Stimulated activated CD8-positive, alpha-beta memory T cell treated with anti-CD3 and anti-CD28 coated beads, Interleukin-7, amount 100 ng/mL, for 4 hours (primary cell): ENCODE data around the gene LRRK2.
"Not testable (repeated sequence)": the region's sequence is repeated elsewhere in the genome, so short reads cannot be mapped to it uniquely, and the experiment has no call there.

Source experiments
- DNase-seq, 2 donors: peaks; one replicate each; pipeline ENCODE4 v3.0.0-alpha.2; 2020; ENCODE audit warnings: low read depth in 2 of 2

The LRRK2 gene

DNA sequence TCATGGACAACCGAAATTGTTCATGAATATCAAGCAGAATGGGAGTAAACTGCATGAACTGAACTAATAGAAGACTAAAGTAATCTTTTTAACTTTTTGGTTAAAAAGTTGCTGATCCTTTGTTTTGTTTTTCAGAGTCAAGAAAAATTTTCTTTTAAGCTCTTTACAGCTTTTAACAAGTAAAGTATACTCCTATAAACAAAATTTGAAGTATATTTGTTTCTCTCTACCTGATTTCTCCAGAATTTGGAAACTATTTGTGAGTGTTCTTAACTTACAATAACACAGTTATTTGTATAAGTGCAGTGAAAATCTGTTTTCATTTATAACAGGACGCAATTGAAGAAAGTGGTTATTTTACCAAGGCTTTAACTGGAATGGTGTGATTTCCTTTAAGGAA, 12.2 kb upstream of the LRRK2 start:
- DNase-seq, result no peak

DNA sequence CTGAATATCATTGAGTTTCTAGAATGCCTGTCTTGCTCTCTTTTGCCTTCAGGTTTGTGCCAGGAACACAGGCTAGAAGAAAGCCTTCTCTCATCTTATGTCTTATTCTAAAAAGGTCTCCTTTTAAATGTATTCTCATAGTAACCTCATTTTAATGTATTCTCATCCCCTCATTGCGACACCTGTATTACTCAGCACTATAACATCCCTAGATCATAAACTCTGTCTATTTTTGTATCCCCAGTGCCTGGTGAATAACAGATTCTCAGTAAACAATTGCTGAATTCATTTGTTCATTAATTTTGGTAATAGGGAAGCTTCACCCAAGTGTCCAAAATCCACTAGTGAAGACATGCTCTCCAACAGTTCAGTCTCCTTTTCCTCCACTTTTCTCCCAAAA, 8.8 kb upstream of the LRRK2 start:
- DNase-seq, result no peak

DNA sequence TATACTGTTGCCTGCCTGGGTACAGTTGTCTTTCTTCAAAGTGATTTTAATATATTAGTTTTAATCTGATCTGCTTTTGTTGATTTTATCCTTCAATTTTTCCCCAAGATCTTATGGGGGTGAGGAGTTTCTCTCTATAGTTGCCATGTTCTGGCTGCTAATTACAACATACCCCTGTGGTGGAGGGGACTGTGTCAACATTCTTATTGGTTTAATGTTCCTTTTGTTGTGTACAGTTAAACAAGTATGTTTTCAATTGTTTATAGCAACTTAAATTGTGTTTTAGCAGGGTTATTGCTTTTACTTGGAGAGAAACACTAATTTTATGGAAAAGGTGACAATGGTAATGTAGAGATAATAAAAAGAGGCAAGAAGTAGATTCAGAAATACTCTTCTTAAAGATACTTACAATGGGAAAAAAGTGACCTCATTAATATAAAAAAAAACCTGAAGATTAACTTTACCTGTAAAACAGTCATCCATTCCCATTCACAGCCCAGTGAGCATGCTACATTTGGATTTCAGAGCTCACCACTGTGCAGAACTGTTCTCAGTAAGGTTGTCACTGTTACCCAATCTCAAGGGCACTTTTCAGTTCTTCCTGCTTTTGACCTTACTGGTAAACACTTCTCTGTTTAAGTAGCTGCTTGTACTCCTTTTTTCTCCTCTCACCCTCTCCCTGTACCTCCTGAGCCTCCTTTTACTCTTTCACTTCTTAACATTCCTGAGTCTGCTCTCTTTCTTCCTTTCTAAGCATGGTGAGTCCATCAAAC, 8.1 kb upstream of the LRRK2 start:
- no peak for DNase-seq

DNA sequence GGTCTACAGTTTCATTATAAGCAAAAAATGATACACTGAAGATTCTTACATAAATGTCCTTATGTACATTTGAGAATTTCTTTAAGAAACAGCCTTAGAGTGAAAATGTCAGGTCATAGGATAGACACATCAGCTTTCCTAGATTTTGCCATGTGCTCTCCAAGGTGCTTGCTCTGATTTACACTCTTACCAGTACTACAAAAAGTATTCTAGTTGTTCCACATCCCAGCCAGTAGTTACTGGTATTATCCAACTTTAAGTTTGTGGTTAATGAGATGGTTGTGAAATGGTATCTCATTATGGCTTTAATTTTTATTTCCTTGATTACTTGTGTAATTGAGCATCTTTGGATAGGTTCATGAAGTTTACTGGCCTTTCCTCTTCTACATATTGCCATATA, 5.0 kb upstream of the LRRK2 start:
- no peak for DNase-seq

DNA sequence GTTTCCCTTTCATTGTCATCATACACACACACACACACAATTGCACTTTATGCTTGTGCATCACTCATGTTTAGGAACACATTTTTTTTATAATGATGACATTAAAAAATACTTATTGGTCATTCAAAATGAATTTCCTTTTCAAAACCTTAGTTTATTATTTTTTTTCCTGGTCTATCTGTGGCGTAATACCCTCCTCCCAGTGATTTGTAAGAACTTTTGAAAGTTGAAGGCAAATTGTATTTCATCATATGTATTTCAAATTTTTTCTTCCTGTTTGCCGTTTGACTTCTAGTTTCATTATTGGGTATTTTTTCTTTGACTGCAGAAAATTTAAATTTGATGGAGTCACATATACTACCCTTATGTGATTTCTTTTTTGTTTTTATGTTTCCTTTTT, 2.5 kb upstream of the LRRK2 start:
- DNase-seq, result no peak

DNA sequence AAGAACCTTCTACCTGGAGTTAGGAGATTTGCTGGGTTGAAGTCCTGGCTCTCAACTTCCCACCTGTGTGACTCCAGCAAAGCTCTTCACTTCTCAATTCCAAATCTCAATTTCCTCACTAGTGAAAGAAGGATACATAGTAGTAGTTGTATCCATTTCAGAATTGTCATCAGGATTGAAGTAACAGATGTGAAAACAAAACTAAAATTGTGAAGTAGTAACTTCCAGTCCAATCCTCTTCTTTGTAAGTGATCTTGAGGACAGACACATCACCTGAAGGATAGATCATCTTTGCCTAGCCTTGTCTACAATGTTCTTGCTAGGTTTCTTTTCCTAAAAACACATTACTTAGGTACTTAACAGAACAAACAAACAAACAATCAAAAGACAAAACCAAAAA, 1.2 kb upstream of the LRRK2 start:
- DNase-seq, result no peak

DNA sequence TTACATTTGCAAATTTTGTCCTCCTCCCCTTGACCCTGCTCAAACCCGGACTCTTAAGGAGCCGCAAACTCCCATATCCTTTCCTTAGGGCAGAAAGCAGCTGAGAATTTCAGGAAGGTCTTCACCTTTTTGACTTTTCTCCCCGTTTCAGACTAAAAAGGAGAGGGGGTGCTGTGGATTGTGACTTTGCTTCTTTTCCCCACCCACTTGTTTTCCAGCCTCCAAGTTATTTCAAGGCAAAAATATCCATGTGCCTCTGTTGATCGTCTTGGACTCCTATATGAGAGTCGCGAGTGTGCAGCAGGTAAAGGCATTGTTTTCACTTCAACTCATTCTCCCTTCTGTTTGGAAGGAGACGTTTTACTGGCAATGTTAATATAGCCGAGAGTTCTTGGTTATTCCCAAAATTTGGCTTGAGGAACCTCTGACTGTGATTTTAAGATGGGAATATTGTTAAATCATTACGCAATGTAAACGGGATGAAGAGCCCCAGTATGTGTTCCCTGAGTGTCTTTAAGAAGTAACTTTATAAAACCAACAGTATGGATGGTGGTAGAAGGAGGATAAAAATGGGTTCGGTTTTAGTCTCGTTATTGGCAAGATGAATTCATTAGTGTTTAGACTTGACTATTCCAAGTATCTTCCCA, 663 bp downstream of the LRRK2 start:
- DNase-seq, result no peak

DNA sequence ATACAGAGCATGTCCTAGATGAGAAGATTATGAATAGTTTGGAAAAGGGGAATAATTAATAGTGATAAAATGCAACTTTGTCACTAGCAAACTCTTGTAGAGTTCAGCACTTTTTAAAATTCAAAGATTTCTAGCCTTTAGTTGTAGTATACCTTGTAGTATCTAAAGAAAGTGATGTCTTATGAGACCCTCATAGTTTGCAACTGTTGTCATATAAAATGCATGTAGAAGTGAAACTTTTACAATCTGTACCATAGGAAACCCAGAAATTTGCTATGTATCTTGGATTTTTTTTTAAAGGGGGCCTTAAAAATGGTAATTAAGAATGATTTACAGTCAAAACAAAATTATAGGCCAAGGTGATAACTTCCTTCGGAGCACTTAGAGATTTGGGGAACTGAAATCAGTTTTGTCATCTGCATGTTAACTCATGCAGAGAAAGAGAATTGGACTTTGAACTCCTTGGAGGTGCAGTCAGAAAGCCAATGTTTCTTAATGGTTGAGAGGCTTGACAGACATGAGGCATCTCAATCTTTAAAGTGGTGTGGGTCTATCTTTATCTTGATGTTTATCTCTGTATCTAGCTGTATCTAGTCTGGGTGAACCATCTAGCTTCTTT, 1.3 kb downstream of the LRRK2 start:
- DNase-seq, result no peak

DNA sequence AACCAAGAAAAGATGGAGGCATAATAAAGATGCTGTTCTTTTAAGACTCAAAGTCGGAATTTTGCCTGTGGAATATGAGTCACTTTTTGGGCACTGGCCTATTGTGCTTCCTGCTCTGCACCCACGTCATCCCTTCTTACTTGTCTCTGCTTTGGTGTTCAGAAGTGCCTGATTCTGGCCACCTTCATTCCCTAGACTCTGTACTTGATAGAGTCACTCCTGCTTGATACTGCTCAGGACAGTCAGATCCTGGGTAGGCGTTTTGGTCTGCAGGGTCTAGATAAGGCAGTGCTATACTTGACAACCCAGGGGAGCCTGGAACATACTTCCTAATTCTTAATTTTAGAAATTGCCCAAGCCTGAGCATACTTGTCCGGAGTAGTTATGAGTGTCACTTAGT, 1.9 kb downstream of the LRRK2 start:
- no peak for DNase-seq

DNA sequence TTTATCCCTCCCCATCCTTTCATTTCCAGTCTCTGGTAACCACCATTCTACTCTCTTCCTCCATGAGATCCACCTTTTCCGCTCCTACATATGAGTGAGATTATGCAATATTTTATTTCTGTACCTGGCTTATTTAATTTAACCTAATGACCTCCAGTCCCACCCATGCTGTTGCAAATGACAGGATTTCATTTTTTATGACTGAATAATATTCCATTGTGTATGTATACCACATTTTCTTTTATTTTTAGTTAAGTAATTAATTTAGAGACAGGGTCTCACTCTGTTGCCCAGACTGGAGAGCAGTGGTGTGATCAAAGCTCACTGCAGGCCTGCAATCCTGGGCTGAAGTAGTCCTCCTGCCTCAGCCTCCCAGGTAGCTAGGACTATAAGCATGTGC, 2.6 kb downstream of the LRRK2 start:
- DNase-seq, result no peak

DNA sequence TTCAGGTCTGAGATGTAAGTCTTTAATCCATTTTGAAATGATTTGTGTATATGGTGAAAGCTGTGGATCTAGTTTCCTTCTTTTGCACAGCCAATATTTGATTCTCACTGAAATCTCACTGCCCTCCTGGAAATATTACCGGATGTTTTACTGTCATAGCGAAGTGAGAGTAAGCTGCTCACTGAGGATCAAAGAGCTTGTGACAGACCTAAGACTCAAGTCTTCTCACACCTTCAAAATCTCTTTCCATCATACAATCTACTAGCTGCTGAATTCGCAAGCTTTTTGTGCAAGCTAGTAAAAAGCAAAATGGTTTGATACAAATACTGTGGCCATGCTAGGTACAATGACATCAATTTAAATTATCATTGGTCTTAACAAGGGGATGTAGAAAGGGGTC, 3.9 kb downstream of the LRRK2 start:
- DNase-seq, result no peak

DNA sequence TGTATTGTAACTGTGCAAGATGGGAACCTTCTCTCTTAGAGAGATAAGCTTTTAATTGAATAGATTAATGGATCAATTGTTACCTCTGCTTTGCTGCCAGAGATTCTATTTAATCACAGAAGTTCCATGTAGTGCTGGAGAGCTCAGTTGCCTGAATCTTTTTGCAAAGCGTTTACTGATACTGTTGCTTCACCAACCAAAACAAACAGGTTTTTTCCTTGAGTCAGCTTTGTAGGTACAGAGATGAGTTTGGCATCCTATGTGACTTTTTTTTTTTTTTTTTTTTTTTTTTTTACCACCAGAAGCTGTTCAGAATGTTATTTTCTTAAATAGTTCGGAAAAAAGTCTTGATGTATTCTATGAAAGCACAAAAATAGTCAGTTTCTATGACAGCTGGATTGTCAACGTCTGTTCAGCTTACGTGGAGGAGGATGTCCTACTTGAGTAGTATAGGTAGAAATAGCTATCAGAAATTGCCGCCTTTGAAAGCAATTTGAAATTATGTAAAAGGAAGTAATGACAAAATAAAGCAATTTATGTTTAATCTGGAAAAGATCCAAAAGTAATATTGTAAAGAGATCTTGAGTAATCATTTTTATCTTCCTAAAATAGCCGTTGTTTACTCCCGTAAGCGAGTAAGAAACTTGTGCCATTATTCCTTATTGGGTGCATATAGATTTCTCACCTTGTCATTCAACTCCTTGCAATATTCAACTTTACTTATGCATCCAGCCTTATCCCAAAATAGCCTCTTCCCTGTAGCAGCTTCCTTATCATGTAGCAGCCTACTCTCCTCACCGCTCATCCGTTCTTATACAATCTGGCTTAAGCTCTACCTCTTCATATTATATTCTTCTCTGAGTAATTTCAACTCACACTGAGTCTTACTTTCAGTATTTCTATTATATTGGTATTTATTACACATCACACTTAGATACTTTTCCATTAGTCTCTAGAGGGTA, 5.2 kb downstream of the LRRK2 start:
- no peak for DNase-seq

DNA sequence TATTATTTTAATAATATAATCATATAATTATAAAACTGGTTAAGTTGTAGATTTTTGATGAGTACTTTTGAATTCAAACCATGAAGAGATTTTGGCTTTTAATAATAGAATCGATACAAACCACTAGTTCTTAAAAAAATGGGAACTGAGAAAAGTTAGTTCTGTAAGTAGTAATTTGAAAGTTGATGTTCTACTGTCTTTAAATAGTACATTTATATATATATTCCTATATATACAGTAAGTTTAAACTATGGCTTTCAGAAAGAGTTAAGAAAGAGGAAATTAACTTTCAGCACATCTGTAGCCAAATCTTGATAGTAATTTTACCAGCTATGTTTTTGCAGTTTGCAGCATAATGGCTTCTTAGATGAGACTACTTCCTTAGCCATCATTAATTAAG, 7.8 kb downstream of the LRRK2 start:
- DNase-seq, result no peak

DNA sequence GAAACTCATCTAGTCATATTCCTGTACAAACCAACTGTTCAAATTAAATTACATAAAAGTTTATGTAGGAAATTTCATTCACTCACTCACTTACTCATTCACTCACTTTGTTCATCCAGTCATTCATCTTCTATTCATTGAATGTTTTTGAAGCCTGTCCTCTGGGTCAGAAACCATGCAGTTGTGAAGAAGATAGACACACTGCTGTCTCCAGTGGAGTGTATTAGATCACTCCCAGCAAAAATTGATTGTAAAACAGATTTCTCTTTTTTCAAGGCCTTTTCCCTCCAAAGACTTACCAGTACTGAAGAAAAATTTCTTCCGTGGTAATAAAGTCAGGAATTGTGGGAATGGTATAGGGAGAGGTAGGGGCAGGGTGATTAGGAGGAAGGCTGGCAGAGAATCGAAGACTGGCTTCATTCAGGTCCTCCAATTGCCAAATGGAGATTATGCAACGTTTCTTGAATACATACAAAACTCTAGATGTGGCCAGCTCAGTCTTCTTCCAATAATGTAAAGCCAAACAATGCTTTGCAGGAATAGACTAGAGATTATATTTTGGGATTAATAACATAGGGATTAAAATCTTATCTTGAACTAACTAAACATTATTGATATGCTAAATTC, 9.1 kb downstream of the LRRK2 start:
- DNase-seq, result no peak

DNA sequence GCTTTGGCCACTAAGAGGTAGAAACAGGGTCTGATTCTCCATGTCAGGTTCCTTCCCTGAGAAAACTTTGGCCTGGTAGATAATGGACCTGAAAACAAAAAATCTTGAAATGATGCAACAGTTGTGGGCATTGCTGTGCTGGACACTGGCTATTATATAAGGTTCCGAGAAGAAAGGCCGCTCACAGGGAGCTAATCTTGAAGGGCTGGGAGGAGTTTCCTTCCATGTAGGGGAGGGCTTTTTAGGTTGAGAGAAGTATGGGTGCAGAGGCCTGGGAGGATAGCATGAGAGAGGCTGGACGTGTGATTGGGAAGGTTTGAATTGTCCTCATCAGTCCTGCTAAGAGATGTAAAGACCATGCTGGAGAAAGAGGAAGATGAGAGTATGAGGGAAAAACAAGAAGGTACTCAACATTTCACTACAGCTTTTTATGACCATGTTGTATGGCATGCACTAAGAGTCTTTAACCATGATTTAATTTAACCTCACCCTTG, 11.6 kb downstream of the LRRK2 start:
- no peak for DNase-seq

DNA sequence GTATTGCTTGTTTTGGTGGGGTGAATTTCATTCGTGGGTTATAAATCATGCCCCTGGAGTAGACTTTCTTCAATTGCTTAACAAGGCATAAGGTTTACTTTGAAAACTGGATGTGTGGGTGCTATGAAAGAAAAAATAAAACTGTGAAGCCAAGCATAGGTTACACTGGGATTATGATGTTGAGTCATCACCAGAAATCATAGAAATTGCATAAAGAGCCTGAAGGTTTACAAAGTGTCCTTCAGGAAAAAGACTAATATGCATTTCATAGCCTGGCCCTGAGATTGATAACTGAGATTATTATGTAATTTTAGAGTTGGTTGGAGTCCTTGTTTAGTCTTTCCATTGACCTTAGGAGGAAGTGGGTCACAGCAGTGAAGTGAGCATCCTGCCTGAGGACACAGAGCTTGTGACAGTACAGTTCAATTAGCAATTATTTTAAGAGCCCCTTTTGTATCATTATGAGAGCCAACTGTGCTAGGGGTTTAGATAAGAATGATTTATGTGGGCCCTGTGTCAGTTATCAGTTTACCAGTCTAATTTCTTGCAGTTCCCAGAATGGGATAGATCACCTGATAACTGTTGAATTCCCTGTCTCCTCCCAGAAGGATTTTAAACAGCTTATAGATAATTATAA, 13.6 kb downstream of the LRRK2 start:
- no peak for DNase-seq

DNA sequence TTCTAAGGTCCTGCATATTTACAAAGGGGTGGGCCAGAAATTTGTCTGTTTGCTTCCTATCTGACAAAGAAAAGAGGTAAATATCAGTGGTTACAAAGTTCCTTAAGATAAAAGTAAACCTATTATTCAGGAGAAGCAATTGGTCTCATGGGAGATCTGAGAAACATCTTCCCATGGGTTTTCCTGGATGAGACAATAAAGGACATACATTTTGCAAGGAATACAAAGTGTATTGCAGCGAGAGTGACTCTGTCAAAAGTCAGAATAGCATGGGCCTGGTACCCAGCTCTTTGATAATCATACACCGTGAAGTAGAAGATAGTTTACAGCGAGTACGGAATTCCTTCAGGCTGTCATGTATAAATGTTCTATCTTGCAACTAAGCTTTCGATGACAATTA, 14.2 kb downstream of the LRRK2 start:
- DNase-seq, result no peak

DNA sequence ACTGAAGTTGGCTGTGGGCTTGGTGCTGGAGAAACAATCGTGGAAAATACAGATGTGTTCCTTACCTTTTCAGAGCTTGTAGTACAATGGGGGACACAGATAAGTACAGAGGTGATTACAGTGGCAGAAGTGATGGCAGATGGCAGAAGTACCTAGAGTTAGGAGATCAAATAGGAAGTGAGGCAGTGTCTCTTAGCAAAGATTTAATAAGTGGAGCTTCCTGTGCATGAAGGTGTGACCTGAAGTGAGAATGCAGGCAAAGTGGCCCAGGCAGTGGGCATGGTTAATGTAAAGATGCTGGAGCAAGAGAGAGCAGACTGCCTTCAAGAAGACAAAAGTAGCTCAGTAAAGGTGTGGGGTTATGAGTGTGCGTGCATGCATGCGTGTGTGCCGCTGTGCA, 16.0 kb downstream of the LRRK2 start:
- DNase-seq, result no peak

DNA sequence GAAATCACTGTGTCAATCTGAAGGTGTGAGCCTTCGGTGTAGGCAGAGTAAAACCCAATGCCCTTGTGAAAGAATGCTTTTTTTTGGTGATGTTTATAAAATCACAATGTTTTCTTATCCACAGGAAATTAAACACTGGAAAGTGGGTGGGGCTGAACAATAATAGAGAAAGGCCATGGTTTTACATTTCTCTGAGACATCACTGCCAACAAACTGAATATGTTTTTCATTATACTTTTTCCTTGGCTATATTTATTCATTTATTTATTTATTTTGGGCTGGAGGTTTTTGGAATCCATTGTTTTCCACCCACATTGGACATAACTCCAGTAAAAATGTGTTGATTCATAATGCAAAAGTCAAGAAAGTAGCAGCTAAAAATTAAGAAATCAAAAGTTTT, 16.9 kb downstream of the LRRK2 start:
- no peak for DNase-seq

DNA sequence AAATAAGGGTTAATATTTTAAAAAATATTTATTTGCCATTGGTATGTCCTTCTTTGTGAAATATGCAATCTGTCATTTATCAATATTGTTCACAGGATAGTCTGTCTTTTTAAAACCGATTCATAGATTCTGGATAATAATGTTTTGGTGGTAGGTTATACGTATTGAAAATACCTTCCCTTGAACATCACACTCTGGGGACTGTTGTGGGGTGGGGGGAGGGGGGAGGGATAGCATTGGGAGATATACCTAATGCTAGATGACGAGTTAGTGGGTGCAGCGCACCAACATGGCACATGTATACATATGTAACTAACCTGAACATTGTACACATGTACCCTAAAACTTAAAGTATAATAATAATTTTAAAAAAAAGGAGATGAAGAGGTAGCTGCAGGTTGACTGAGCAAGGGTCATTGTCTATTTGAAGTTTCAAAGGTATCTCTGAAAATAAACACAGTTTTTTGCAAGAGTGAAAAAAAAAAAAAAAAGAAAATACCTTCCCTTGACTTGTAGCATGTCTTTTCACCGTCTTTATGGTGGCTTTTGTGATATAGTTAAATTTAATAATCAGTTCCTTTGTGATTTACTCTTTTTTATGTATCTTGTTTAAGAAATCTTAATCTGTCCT, 19.8 kb downstream of the LRRK2 start:
- DNase-seq, result not testable (repeated sequence)

DNA sequence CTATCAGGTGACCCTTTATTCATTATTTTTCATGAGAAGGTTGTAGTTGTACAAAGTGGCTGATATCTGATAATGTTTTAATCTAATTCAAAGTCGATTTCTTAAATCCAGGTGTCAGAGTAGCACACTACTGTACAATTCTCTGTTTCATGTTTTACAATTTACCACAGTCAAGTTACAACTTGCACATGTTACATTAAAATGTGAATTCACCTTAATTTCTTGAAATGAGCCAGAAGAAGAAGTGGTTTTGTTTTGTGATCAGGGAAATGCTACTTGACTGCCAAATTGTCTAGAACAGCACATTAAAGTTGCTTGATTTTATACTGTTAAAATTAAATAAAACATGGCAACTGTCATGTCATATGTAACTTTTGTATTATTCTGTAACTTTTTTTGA, 23.2 kb downstream of the LRRK2 start:
- DNase-seq, result no peak
